ENCODE data around the gene C14orf132.

Gene C14orf132

DNA sequence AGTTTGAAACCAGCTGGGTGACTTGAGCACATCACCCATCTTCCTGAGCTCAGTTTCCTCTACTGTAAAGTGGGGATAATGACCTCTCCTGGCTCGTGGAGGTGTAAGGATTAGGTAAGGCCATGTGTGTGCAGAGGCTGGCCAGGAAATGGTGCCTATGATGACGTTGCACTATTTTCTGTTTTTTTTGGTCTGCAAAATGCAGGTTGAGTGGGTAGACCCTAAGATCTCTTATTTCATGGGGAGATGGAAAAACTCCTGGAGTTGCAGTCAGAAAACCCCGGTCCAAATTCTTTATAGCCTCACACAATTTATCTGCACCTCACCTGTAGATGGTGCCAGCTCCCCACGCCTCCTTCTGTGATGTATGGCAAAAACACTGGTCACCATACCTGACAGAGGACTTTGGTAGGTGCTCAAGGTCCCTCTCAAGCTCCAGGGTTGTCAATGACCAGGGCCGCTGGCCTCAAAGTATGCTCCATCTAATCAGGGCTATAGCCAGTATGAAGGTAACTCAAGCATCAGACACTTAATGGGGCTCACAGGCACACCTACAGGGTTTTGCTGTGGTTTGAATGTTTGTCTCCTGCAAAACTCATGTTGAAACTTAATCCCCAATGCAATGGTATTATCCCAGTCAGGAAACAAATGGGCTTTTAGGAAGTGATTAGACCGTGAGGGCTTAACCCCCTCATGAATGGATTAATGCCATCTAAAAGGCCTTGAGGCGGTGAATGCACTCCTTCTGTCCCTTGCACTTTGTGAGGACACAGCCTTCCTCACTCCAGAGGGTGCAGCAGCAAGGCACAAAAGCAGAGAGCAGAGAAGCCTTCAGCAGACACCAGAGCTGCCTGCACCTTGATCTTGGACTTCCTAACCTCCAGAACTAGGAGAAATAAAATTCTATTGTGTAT, 17.6 kb downstream of the C14orf132 start:
- TF ChIP-seq, protein P1, sequence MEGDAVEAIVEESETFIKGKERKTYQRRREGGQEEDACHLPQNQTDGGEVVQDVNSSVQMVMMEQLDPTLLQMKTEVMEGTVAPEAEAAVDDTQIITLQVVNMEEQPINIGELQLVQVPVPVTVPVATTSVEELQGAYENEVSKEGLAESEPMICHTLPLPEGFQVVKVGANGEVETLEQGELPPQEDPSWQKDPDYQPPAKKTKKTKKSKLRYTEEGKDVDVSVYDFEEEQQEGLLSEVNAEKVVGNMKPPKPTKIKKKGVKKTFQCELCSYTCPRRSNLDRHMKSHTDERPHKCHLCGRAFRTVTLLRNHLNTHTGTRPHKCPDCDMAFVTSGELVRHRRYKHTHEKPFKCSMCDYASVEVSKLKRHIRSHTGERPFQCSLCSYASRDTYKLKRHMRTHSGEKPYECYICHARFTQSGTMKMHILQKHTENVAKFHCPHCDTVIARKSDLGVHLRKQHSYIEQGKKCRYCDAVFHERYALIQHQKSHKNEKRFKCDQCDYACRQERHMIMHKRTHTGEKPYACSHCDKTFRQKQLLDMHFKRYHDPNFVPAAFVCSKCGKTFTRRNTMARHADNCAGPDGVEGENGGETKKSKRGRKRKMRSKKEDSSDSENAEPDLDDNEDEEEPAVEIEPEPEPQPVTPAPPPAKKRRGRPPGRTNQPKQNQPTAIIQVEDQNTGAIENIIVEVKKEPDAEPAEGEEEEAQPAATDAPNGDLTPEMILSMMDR (IDR thresholded peaks at IDR 0.05; ENCODE audit: extremely low read depth, missing control alignments), result no peak
- DNase-seq (ENCODE audit: low spot score), result no peak

DNA sequence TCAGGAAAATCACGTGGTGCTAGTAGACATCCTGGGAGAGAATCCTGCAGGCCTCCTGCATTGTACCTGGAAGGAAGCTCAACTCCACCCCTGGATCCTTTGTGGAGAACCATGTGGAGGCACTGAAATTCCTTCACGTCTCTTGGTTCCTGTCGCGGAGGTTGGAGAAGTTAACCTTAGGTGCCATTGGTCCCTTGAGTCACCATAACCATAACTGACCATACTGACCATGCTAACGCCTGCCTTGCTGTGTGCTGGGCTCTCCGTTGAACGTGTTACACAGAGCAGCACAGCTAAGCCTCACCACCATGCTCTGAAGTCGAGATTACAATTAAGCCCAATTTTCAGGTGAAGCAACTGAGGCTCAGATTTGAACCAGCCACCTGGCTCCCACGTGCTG, 18.6 kb downstream of the C14orf132 start:
- TF ChIP-seq, protein P1 (IDR thresholded peaks at IDR 0.05; ENCODE audit: extremely low read depth, missing control alignments), result no peak
- no peak for DNase-seq (ENCODE audit: low spot score)

DNA sequence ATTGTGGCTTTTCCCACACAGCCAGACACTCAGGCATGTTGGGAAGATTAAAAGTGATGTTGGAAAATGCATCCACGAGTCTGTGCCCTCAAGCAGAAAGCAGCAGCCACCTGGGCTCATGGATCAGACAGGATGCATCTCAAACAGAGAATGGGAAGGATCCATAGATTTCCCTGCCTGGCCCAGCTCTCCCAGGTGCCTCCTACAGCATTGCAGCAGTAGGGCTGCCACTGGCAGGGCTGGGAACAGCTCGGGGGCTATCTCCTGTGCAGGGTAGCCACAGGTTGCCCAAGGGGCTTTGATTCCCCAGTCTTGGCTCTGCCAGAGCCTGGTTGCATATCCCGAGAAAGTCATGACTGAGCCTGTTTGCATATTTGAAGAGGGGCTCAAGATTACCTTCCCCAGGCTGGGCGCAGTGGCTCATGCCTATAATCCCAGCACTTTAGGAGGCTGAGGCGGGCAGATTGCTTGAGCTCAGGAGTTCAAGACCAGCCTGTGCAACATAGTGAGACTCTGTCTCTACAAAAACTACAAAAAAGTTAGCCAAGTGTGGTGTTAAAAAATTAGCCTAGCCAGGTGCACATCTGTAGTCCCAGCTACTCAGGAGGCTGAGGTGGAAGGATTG, 19.5 kb downstream of the C14orf132 start:
- DNase-seq (ENCODE audit: low spot score), result no peak
- TF ChIP-seq, protein P1 (IDR thresholded peaks at IDR 0.05; ENCODE audit: extremely low read depth, missing control alignments), result no peak

DNA sequence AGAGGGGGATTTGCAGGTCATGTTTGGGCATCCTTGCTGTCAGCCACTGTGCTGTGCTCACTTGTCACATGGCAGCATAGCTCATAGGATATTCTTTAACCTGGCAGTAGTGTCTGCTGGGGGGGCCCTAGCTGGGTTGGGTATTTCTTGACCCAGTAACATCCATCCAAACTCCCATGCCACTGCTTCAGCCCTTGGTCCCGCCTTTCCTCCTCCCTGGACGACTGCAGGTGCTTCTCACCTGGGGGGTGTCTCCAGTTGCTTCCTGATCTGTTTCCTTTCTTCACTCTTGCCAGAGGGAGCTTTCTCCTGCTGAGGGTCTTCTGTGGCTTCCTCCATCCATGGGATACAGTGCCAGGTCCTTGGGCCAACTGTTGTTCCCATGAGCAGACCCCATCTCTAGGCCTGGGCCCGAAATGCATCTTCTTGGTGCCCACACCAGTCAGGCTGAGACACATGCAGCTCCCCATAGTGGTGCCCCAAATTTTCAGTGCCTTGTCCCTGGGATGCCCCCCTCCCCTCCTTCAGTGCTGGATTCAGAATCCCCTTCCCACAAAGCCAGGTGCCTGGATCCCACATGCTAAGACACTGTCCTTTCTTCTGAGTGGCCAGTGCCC, 20.5 kb downstream of the C14orf132 start:
- no peak for DNase-seq (ENCODE audit: low spot score)
- TF ChIP-seq, protein P1 (IDR thresholded peaks at IDR 0.05; ENCODE audit: extremely low read depth, missing control alignments), result no peak

DNA sequence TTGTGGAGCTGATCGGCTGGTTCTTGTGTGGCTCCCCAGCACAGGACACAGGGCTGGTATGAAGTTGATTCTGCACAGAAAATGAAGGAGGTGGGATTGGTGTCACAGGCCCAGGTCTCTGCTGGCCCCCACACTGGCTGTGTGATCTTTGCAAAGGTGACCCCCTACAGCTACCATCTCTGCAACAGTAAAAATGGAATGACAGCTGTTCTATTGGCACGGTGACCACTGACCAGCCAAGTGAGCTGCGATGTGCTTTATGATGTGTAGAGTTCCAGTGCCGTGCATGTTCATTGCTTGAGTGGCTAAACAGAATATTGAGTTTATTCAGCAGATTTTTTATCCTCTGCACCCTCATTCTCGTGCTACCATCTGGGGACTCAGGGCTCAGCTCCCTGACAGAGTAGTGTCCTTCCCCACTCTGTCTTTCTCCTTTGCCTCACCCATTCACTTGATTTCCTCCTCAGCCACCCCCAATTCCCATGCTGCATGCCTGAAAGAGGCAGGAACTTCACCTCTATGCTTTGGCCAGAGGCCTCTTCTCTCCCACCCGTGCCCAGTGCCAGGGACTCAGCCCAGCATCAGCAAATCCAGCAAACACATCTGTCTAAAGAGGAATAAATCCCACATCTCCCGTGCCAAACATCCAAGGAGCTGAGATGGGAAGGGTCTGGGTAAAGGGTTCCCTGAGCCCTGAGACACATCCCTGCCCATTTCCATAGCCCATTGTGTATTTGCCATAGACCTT, 21.2 kb downstream of the C14orf132 start:
- DNase-seq (ENCODE audit: low spot score), result no peak
- TF ChIP-seq, protein P1 (IDR thresholded peaks at IDR 0.05; ENCODE audit: extremely low read depth, missing control alignments), result no peak

DNA sequence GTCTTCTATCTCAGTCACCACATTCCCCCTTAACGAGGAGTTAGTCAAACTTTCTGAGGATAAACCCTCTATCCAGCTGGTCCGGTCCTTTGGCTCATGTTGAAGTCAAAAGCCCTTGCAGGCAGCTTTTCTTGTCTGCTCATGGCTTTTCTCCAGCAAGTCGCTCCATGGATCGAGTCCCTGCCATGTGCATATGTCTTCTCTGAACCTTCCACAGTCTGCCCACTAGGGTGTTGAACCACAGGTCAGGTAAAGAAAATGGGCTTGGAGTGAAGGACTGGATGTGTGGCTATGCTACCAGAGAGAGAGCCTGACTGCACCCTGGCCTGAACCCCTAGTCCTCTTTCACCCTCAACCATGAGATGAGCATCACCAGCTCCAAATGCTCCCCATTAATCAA, 22.8 kb downstream of the C14orf132 start:
- TF ChIP-seq, protein P1 (IDR thresholded peaks at IDR 0.05; ENCODE audit: extremely low read depth, missing control alignments), result no peak
- no peak for DNase-seq (ENCODE audit: low spot score)
